ENCODE data around the gene GMIP.

The GMIP gene

GRCh38 chr19:19602713-19603324 lies 40.6 kb downstream of the GMIP start:
- TF ChIP-seq CTCF (IDR thresholded peaks at IDR 0.05; ENCODE audit: insufficient read depth, low read depth, low read length, missing control alignments), result no peak
- no peak for DNase-seq (ENCODE audit: low read depth)
- no peak overlapping the region for H3K4me3 ChIP-seq (ENCODE audit: low read depth, low read length)

GRCh38 chr19:19602136-19602712 lies 41.2 kb downstream of the GMIP start:
- H3K4me3 ChIP-seq (ENCODE audit: low read depth, low read length), result no peak overlapping the region
- no peak for DNase-seq (ENCODE audit: low read depth)
- TF ChIP-seq CTCF (IDR thresholded peaks at IDR 0.05; ENCODE audit: insufficient read depth, low read depth, low read length, missing control alignments), result no peak

GRCh38 chr19:19600793-19601330 lies 42.6 kb downstream of the GMIP start:
- DNase-seq (ENCODE audit: low read depth), result peak; percentile 41
- TF ChIP-seq CTCF (IDR thresholded peaks at IDR 0.05; ENCODE audit: insufficient read depth, low read depth, low read length, missing control alignments), result no peak
- no peak overlapping the region for H3K4me3 ChIP-seq (ENCODE audit: low read depth, low read length)

GRCh38 chr19:19598728-19599451 lies 44.6 kb downstream of the GMIP start:
- DNase-seq (ENCODE audit: low read depth), result peak; percentile 89
- H3K4me3 ChIP-seq (ENCODE audit: low read depth, low read length), result peak overlapping the region; percentile 55

GRCh38 chr19:19597809-19598306 lies 45.6 kb downstream of the GMIP start:
- TF ChIP-seq CTCF (IDR thresholded peaks at IDR 0.05; ENCODE audit: insufficient read depth, low read depth, low read length, missing control alignments), result no peak
- peak; percentile 95 for DNase-seq (ENCODE audit: low read depth)
- peak overlapping the region; percentile 55 for H3K4me3 ChIP-seq (ENCODE audit: low read depth, low read length)

GRCh38 chr19:19595171-19595701 lies 48.2 kb downstream of the GMIP start:
- peak; percentile 44 for DNase-seq (ENCODE audit: low read depth)

More at GRCh38 chr19:19595171-19595701, 48.2 kb downstream of the GMIP start:
- no peak for TF ChIP-seq CTCF (IDR thresholded peaks at IDR 0.05; ENCODE audit: insufficient read depth, low read depth, low read length, missing control alignments)
- no peak overlapping the region for H3K4me3 ChIP-seq (ENCODE audit: low read depth, low read length)

All from GM12865 (cell line).